RWPE1 (cell line): ENCODE measurements around the gene THADA.

Experiments used
- CTCF ChIA-PET: fragments of 350-600 bp; sonication (Branson Sonifier 250); formaldehyde crosslinking; extraction: SDS; loops from one replicate; lab custom pipeline; 2021; lab: Yijun Ruan, JAX
- POLR2A ChIA-PET: fragments of 400-600 bp; formaldehyde crosslinking; extraction: SDS; loops from one replicate; lab custom pipeline; 2020; ENCODE audit warnings: antibody characterized with exemption; ENCODE audit not compliant: low non-redundant PET; lab: Yijun Ruan, JAX
- DNase-seq: peaks from one replicate; pipeline ENCODE4 v3.0.0; 2012; ENCODE audit warnings: low spot score
- H3K27ac ChIP-seq: fragments of 450-650 bp; 2 replicates; pipeline ENCODE4 v1.5.1; 2017
- CTCF ChIP-seq: fragments of 450-650 bp; conservative IDR thresholded peaks from 2 replicates; pipeline ENCODE4 v1.5.1; 2017; ENCODE audit warnings: low read depth, mild to moderate bottlenecking

The THADA gene

GRCh38 chr2:43460174-43460546 is 135.7 kb downstream of the THADA start:
- no peak for DNase-seq
- POLR2A ChIA-PET, result no interaction called here
- no peak overlapping the region for H3K27ac ChIP-seq
- TF ChIP-seq CTCF, result no peak
- CTCF ChIA-PET, result interaction anchor here (0.6 kb wide), 1 partner anchor 25 kb away, joined by 4 read pairs; no protein-coding TSS in a partner anchor

GRCh38 chr2:43459446-43460173 is 136.2 kb downstream of the THADA start:
- peak; percentile 13 for DNase-seq
- CTCF ChIA-PET, result interaction anchor here (0.6 to 0.7 kb wide), 2 partner anchors 12 to 25 kb away, joined by 3 to 4 read pairs; no protein-coding TSS in a partner anchor
- POLR2A ChIA-PET, result no interaction called here
- no peak overlapping the region for H3K27ac ChIP-seq
- no peak for TF ChIP-seq CTCF

- ChIA-PET CTCF (no interaction called here), POLR2A (no interaction called here)
- TF ChIP-seq CTCF, result no peak
- DNase-seq, result peak; percentile 63
- no peak overlapping the region for H3K27ac ChIP-seq
Observed at GRCh38 chr2:43458014-43458628, 137.7 kb downstream of the THADA start.

GRCh38 chr2:43455731-43456642 is 139.9 kb downstream of the THADA start:
- no peak for TF ChIP-seq CTCF
- no peak overlapping the region for H3K27ac ChIP-seq
- POLR2A ChIA-PET, result interaction anchor here (0.6 kb wide), 1 partner anchor 129 kb away, joined by 5 read pairs; no protein-coding TSS in a partner anchor
- CTCF ChIA-PET, result no interaction called here
- no peak for DNase-seq

GRCh38 chr2:43455296-43455695 is 140.5 kb downstream of the THADA start:
- H3K27ac ChIP-seq, result no peak overlapping the region
- no peak for TF ChIP-seq CTCF
- CTCF ChIA-PET, result no interaction called here
- POLR2A ChIA-PET, result interaction anchor here (0.6 kb wide), 1 partner anchor 128 kb away, joined by 5 read pairs; no protein-coding TSS in a partner anchor
- no peak for DNase-seq

GRCh38 chr2:43454791-43455190 is 141.0 kb downstream of the THADA start:
- ChIA-PET POLR2A (no interaction called here), CTCF (no interaction called here)
- no peak overlapping the region for H3K27ac ChIP-seq
- no peak for TF ChIP-seq CTCF
- DNase-seq, result no peak
